GM18498 (cell line): ENCODE measurements around the gene ZNF831.

ENCODE experiments used
- ATAC-seq: cut with Tn5 transposase; IDR thresholded peaks from one replicate; pipeline ENCODE4 v1.9.1; 2021; ENCODE audit warnings: mild to moderate bottlenecking, moderate library complexity; ENCODE audit not compliant: unreplicated experiment

The ZNF831 gene

DNA sequence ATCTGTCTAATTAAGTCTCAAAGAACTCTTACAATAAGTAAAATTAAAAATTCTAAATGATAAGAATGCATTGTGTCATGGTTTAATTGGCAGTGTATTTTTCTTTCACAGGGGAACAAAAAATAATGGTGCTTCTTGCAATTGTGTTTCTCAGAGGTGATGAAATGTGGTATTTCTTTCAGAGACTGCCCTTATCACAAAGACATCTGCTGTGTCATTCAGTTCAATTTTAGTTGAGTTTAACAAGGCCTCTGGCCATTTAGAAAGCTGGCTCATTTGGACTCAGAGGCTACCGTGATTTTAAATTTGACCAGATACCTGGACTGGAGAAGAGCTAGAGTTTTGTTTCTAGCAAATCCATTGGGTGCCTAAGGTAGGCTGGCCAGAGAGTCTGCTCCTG, 23.6 kb upstream of the ZNF831 start:
- no peak for ATAC-seq

DNA sequence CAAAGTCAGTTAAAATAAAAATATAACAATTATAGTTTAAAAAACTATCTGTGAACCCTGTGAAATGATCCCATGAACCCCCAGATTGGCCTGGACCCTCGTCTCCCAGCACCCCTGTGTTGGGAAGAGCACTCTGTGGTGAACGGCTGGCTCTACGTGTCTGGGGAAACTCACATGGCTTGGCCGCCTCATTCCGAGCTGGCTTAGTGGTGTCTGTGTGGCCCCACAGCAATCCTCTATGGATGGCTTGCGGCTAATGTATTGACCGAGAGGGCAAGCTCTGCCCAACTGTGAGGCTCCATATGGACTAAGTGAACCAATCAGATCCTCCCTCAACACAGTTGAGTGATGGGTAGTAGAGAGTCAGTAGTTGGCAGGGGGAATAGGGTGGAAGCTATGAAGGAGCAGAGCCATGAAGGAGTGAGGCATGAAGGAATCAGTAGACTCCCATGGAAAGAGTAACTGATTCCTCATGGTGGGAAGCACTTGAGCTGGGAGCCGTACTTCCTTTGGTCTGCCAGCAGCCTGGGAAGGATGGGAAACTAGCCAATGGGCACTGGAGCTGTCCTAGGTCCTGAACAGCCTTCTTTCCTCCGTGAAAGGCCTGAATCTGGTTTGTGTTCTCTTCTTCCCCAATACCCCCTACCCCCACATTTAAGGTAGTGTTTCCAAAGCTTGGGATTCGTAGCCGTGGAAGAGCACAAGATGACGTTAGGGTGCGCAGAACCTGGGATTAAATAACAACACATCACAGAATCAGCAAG, 21.6 kb upstream of the ZNF831 start:
- ATAC-seq, result no peak

DNA sequence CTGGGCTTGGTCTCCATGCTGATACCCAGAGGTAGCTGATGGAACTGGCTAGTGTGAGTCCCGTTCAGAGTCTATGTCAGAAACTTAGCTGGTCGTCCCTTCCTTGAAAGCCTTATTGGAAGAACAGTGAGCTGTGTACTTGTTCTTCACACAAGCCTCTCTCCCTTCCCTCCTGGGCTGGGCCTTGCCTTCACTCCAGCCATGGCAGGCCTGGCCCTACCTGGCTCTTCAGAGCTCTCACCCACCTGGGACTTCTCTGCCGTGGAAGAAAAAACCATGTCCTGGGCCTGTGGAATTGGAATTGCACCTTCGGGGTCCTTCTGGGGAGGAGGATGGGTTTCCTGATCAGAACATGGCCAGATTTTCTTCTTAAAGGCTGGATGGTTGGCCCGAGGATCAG, 20.3 kb upstream of the ZNF831 start:
- no peak for ATAC-seq

DNA sequence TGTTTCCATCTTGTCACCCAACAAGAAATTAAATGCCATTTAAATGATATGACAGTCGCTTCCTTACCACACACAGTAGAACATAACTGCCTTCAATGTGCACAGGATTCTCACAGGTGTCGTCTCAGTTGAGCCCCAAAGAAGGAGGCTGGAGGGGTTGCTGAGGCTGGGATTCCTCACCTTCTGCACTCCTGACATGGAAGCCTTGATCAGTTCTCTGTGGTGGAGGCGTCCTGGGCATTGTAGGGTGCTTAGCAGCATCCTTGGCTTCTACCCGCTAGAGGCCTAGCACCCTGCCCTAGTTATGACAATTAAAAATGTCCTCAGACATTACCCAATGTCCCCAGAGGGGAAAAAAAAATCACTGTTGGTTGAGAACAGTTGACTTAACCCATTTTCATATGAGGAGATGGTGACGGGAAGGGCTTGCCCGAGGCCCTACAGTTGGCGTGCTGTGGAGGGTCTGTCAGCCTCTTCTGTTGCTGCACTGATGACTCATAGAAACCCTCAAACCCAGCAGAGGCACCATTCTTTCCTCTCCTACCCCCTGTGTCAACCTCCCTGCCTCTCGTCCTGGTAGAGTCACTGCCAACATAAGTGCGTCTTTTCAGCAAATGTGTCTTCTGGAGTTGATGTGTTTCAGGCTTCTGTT, 19.3 kb upstream of the ZNF831 start:
- no peak for ATAC-seq

DNA sequence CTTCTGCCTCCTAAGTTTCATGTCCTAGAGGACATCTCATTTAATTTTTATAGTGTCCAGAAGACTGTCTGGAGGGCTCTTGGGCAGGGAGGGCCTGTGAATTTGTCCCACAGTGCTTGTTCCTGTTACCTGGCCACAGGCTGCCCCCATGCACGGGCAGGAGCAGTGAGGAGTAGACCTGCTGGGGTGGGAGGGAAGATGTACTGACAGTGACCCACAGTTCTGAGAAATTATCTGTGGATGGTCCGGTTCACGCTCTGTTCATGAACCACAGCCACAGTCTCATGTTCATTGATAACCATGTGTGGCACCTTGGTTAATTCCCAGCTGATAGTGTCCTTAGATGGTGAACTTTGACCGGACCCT, 18.8 kb upstream of the ZNF831 start:
- ATAC-seq, result no peak

DNA sequence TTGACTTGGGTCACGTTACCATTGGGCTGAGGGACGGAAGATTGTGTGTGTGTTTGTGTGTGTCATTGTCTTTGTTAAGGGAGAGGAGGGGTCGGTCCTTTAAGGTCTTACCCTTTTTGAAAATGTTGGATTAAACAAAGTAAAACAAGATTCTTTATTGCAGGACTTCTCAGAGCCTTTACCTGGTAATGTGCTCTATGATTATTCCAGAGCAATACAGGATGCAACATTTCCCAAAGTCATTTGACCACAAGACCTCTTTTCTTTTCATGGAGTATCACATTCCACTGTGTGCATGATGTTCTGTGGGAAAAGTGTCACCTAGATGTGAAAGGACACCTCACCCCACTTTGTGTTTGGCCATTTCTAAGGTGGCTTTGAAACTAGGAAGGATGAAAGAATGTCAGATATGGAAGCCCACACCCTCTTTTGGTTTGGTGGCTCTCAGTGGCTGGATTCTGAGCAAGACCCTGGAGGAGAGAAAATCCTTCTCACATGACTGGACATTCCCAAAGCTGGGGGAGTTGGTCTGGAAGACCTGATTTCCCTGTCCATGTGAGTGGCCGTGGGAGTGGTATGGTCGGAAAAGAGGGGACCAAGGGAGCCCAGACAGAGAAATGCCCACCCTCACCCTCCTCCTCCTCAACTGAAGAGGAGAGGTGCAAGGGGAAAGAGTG, 18.2 kb upstream of the ZNF831 start:
- no peak for ATAC-seq

DNA sequence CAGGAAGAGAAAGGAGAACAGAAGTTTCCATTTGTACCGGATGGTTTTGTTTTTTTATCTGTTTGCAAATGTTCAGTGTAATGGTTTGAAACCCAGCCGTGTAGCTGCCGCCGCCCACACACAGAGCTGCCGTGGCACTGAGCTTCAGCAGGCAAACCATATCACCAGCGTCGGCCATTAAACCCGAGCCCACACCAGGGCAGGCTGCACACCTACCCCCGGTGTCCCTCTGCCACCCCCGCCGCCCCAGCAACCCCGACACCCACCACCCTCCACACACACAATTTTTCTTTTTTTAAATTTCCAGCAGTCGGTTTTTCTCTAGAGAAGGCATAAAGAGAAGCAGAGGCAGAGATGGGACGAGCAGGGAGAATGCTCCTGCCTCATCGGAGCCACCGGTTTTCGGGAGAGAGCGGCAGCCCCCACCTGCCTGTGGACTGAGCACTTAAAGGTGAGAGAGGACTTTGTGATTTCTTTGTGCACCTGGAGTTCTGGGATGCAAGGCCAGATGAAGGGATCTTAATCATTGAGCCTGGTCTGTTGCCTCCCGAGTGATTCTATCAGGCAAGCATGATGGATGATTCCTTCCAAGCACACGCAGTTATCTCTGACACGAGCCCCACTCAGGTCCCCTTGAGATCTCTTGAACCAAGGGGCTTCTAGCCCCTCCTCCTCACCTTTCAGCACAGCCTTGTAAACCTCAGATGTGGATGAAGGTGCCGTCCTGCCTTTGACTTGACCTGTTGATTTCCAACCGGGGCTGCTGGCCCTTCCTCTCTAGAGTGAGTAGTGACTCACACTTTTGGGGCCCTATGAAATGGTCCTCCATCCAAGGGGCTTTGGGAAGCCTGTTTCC, 17.5 kb upstream of the ZNF831 start:
- no peak for ATAC-seq

DNA sequence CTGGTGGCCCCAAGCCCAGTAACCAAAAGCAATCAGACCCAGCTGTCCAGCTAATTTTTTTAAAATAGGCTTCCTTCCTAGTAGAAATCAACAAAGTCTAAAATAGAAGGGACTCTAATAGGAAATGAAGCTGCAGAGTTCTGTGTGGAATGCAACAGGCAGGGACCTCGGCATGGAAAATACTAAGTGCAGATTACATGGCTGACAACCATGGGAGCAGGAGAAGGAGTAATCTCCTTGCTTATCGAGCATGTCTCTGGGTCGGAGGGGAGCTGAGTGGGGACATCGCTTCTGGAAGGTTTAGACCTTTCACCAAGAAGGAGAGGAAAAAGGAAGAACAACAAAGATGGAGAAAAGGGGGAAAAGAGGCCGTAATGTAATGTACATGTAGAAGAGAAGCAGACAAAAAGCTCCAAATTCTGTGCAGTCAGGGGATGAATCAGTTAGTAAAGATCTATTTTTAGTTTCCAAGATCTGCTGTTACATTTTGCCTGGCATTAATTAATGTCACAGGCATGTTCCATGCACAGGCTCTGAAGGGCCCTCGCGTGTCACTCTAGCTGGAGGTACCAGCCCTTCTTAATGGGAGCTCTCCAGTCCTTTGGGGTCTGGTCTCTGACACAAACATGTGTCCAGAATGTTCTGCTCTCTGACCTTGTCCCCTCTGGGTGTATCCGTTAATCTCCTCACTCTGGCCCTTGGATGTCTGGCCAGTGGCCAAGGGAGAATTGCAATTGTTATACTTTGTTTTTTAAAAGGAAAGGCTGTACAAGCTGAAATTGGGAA, 16.6 kb upstream of the ZNF831 start:
- ATAC-seq, result no peak

DNA sequence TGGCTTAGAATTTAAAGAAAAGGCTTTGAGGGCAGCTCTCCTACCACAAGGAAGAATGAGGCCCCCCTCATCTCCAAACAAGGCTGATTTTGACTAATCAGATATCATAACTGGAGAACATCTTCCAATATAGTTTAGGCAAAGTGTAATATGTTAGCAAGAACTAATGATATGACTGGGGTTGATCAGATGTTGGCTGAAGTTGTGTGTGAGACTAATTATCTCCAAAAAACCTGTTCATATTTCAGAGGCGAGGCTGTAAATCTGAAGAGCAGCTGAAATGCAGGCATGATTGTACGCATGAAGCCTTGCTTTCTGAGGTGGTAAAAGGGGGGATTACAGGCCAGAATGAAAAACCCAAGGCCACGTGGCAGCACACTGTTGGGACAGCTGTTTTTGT, 16.0 kb upstream of the ZNF831 start:
- no peak for ATAC-seq

DNA sequence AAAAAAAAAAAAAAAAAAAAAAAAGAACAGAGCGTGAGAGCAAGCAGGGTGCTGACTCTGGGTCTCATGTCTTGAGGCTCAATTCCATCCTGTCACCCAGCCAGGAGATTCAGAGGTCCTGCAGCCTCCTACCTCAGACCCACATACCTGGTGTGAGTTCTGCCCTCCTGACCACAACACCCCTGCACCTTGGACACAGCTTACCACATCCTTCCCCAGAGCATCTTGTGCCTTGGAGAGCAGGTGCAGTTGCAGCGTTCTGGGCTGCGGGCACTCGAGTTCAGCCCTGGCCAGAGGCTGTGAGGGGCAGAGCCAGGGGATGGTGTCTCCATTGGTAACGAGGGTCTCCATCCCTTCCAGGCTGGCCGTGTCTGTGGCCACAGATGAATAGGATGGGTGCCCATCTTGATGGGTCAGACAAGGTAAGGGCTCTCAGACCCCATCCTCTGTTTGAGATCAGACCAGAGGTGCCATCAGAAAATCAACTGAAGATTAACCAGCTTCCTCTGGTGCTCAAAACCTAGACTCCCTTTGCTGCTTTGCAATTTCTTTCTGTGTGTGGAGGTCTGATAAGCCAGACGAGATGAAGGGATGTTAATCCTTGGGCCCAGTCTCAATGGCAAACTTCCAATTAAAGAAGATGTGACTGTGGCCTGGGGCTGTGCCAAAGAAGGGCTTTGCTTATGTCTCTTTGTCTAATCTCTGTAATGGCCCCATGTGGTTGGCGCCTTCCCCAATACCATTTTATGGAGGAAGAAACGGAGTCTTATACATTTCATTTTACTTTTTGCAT, 14.7 kb upstream of the ZNF831 start:
- ATAC-seq, result no peak

DNA sequence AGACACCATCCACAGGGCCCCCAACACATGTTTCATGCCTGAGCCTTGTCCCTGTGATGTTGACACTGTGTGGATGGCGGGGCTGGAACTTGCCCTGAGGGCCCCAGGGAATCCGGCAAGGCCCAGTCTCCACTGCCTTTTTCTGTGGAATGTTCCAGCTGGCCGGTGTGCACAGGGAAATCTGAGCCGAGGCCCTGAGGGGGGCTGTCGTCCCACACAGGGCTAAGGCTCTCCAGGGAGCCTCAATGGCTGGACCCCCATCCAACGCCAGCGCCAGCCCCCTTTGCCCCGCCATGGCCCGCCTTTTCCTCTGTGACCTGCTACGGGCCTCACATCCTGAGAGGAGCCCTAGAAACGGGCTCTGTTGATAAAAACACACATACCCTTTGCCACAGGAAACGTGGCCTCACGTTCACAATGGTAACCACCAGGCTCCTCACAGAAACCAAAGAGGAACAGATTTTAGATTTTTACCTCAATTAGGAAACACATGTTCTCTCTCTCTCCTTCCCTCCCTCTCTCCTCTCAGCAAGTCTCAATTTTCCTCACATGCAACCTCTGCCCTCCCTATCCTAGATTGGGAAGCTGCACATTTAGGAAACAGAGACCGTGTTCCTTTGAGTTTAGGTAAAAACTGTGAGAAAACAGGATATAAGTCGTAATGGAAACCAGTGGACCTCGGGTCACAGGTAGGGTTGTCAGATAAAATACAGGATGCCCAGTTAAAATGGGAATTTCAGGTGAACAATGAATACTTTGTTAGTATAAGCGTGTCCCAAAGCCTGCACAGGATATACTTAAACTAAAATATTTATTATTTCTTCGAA, 13.7 kb upstream of the ZNF831 start:
- peak; percentile 79 for ATAC-seq

DNA sequence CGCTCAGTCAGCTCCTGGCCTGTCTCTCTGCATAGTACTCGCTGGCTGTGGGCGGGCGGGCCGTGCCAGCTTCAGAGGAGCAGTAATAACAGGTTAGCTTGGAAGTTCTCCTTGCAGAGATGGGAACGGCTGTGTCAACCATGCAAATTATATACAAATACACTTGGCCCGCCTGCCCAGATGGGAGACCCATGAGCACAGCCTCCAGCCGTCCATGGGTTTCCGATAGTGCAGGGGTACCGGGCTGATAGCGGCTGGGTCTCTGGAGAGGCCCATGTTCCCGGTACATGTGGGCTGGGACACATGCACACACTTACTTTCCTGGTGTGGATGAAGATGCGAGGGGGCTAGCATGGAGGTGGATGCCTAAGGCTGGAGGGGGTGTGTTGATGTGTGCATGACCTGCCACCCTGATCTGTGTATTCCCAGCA, 12.8 kb upstream of the ZNF831 start:
- no peak for ATAC-seq

DNA sequence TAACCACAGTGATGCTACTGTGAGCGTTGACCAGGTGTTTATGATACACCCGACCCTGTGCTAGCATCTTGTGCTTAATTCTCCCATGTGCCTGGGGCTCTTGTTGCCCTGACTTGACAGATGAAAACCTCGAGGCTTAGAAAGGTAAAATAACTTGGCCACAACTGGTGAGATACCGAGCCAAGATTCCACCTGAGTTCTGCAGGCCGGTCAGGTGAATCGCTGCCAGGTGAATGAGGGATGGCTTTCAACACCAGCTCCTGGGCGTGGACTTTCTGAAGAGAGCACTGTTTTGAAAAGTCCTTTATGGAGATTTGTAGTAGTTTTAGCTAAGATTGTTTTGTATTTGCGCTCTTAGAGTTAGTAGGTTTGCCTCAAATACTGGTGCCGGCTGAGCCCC, 12.2 kb upstream of the ZNF831 start:
- ATAC-seq, result no peak

DNA sequence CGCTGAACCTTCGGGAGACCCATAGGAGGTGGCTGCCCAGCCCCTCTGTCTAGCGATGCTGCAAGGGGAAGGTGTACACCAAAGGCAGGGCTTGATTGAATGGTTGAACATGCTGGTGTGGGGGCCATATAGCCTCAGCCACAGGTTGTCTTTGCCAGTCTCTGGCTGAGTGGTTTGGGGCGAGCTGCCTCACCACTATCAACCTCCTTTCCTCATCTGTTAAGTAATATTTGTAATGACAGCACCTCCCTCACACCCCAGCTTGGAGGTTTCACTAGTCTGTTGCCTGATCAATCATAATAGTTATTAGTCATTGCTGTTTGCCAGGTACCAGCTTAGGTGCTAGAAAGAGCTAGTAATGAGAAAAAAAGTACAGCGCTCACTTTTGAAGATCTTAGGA, 11.8 kb upstream of the ZNF831 start:
- ATAC-seq, result no peak

DNA sequence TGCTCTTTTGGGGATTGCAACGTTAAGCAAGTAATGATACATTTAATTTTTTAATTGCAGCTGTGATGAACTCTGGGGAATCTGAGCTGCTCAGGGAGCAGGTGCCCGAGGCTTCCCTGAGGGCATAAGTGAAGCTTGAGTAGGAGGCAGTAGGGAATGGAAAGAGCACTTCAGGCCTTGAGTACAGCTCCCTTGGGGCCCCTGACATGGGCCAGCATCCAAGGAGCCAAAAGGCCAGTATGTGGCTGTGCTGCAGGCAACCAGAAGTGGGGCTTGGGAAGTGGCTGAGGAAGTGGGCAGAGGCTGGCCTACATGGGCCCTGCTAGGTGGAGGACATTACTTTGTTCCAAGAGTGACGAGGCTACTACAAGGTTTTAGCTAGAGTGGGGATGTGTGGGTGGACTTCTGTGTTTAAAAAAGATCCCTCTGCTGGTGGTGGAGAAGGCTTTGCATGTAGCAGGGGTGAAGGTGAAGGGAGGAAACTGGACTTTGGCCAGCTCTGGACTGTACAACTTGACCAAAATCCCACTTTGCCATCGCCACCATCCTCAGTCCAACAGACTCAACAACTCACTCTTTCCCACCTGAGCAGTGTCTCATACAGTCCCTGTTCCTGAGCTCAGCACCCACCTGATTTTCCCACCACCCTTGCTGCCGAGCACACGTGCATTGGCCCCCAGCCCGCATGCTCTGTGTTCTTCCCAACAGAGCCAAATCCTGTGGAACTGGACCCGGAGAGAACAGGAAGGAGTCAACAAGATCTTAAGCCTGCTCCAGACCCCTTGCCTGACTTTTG, 10.9 kb upstream of the ZNF831 start:
- ATAC-seq, result no peak

DNA sequence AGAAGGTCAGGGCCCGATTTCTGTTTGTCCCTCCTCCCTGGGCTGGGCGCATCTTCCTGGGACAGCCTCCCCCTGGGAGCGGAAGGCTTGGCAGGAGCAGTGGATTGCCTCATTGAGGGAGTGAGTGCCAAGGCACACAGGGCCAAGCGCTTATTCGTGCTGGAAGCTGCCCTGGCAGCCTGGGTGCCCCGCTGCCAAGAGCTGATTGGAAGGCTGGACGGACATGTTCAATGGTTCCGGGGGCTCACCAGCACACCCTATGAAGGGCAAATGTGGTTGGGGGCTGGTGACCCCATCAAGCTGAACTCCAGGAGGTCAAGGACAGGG, 10.3 kb upstream of the ZNF831 start:
- no peak for ATAC-seq

DNA sequence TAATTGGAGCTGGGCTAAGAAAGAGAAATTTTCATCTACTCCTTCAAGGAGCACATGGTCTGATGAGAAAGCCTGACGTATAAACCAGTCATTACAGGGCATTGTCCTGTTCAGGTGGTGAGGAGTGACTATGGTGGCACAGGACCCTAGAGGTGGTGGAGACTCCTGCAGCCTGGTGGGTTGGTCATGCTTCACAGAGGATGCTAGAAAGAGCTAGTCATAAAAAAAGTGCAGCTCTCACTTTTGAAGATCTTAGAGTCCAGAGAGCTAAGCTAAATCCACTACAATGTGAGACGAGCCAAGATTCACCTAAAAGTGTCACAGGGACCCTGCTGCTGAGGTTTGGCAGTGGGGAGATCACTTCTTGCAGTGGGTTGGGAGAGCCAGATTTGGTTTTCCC, 9.8 kb upstream of the ZNF831 start:
- no peak for ATAC-seq

DNA sequence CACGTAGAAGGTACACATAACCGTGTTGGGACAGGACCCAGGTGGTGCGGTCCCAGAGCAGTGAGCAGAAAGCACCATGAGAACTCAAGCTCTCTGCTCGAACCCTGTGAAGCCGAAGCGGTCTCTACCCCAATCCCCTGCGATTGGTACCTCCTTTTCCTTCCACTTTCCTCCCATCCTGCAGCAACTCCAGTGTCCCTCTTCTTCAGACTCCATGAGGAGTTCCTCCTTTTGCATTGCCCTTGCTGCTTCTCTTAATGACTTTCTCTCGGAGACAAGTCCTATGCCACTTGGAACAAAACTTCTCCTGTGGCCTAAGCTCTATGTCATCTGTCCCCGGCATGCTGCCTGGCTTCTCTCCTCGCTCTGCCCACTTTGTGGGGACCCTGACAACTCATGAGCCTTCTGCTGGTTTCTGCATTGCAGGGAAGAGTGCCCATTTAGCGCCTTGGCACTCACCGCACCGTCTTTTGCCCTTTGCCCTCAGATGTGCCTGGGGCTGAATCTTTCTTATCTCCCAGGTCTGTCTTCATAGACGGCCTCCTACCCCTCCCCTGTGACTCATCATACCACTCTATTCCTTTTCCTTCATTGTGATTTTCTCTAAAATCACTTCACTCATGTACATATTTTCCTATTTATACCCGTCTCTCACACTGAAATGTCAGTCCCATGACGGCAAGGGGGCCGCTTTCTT, 9.2 kb upstream of the ZNF831 start:
- no peak for ATAC-seq
